ENCODE measurements around the gene RTCB. TPM values are rescaled to one million over a fixed set of nuclear protein-coding genes. Genes with fewer than 3 reads are reported as not detected.

Gene RTCB
- total RNA-seq, 1 donor from 2014 or later = 44.5 TPM

GRCh38 chr22:32341122-32341740, 70.8 kb downstream of the RTCB start:
- DNase-seq (ENCODE audit: low spot score) = no peak
- ATAC-seq = no peak

GRCh38 chr22:32340411-32340810, 71.6 kb downstream of the RTCB start:
- DNase-seq (ENCODE audit: low spot score) = no peak
- no peak for ATAC-seq

- ATAC-seq (no peak), DNase-seq (ENCODE audit: low spot score) (no peak)
These were observed 72.6 kb downstream of the RTCB start for GRCh38 chr22:32339190-32340012.

GRCh38 chr22:32338757-32339156, 73.3 kb downstream of the RTCB start:
- no peak for ATAC-seq
- no peak for DNase-seq (ENCODE audit: low spot score)

Other genes starting within 250 kb of the RTCB start
- not detected for gene RFPL2, start 207.2 kb downstream of the RTCB start, total RNA-seq
- not detected for gene SLC5A4, start 156.9 kb downstream of the RTCB start, total RNA-seq
- gene RFPL3, start 54.4 kb downstream of the RTCB start, total RNA-seq = not detected
- not detected for gene BPIFC, start 52.2 kb upstream of the RTCB start, total RNA-seq
- 53.2 TPM for gene FBXO7, start 62.6 kb upstream of the RTCB start, total RNA-seq